Kidney (tissue), 14 donors: Measurements from ENCODE around the gene MMP10. TPM values are rescaled to one million over a fixed set of nuclear protein-coding genes. Genes with fewer than 3 reads are reported as not detected.

Experiments used
- DNase-seq, 5 donors: peaks; one replicate each; pipeline ENCODE4 v3.0.0-alpha.2; 2013 to 2020
- FAIRE-seq: peaks from 2 replicates; lab custom pipeline; 2012; peaks lifted over from hg19 to GRCh38; lab: Jason Lieb, UNC
- H3K27ac ChIP-seq, 2 donors: one replicate each; pipeline ENCODE4 v1.7.0; 2013; ENCODE audit warnings: low read depth in 2 of 2, low read length in 2 of 2, inconsistent platforms in 1 of 2
- H3K27me3 ChIP-seq: one replicate; pipeline ENCODE4 v1.7.1; 2013; ENCODE audit warnings: low read length, inconsistent platforms; ENCODE audit not compliant: control insufficient read depth, insufficient read depth
- H3K36me3 ChIP-seq, 3 donors: one replicate each; pipeline versions ENCODE4 v1.7.0 to v1.7.1; 2013; ENCODE audit warnings: low read length in 3 of 3, control low read depth in 1 of 3, inconsistent platforms in 1 of 3; ENCODE audit not compliant: insufficient read depth in 3 of 3, control insufficient read depth in 2 of 3
- H3K4me1 ChIP-seq, 3 donors: one replicate each; pipeline versions ENCODE4 v1.7.0 to v1.7.1; 2013; ENCODE audit warnings: low read length in 3 of 3, inconsistent platforms in 1 of 3, low read depth in 1 of 3; ENCODE audit not compliant: control insufficient read depth in 2 of 3, insufficient read depth in 2 of 3
- H3K4me3 ChIP-seq, 3 donors: one replicate each; pipeline versions ENCODE4 v1.7.0 to v1.8.1; 2013; ENCODE audit warnings: low read length in 3 of 3, control low read depth in 1 of 3, inconsistent platforms in 1 of 3
- H3K9ac ChIP-seq, 3 donors: one replicate each; pipeline versions ENCODE4 v1.7.0 to v1.7.1; 2013; ENCODE audit warnings: low read length in 3 of 3, control low read depth in 1 of 3, inconsistent platforms in 1 of 3
- H3K9me3 ChIP-seq, 3 donors: one replicate each; pipeline versions ENCODE4 v1.7.0 to v1.7.1; 2013; ENCODE audit warnings: low read length in 3 of 3, control low read depth in 1 of 3, inconsistent platforms in 1 of 3; ENCODE audit not compliant: control insufficient read depth in 2 of 3, insufficient read depth in 1 of 3
- CTCF ChIP-seq: IDR thresholded peaks from 3 replicates; pipeline ENCODE4 v1.5.1; 2012; ENCODE audit warnings: mild to moderate bottlenecking, moderate library complexity, borderline replicate concordance; ENCODE audit not compliant: insufficient read depth; ENCODE audit errors: extremely low read depth
- intact Hi-C: fragments of 100-400 bp; cut with DNase I; formaldehyde crosslinking; loops from one replicate; pipeline ENCODE4 v1.11.1; 2022
- polyA plus RNA-seq: library from polyadenylated mRNA; stranded (reverse); fragments of 350-450 nt; fragmentation: Illumina TruSeq; extraction: RNeasy Lipid Tissue Mini Kit (QIAGEN cat#74804); gene quantifications from one replicate; pipeline ENCODE4 v1.2.3, GENCODE V29; 2014; ENCODE audit warnings: low read depth, low replicate concordance; ENCODE audit not compliant: insufficient read depth
- total RNA-seq: library from RNA; stranded (reverse); fragmentation: NEBNext Ultra II Directional; extraction: Animal tissue kit (Norgen Biotek cat#: 25700); gene quantifications from one replicate; pipeline ENCODE4 v1.2.1, GENCODE V29; 2021
- donor health status: control.
- donor health status: control.
- donor health status: control.
- donor health status: control.
- donor health status: control.
- donor health status: DM: yes; HTN: yes; CAD: no.
- donor health status: Normal renal cell carcinoma (clear cell type).

Gene MMP10
- total and polyA plus RNA-seq, 2 donors from 2014 or later = 0.22 TPM; not detected in 1

- Histone ChIP-seq H3K27ac (no peak overlapping the region), H3K4me3 (no peak overlapping the region), H3K4me1 (no peaks in the 10 kb centered on the region), H3K27me3 (no peaks in the 10 kb centered on the region), H3K9ac (no peak overlapping the region), H3K36me3 (no peaks in the 10 kb centered on the region), H3K9me3 (no peaks in the 10 kb centered on the region)
- DNase-seq (no peak), FAIRE-seq (no peak)
- intact Hi-C loops = no loop called here
- no peak for TF ChIP-seq CTCF
These were observed 29.5 kb upstream of the MMP10 start for GRCh38 chr11:102809971-102810370.

- FAIRE-seq (no peak), DNase-seq (peak in 2 of 5 donors; percentile 17 to 32)
- no peak overlapping the region for H3K4me3 ChIP-seq
- TF ChIP-seq CTCF = no peak
- no peak overlapping the region for H3K9ac ChIP-seq
- intact Hi-C loops = no loop called here
- H3K27ac ChIP-seq = no peak overlapping the region
- no peaks in the 10 kb centered on the region for H3K27me3 ChIP-seq
- no peaks in the 10 kb centered on the region for H3K4me1 ChIP-seq
- no peaks in the 10 kb centered on the region for H3K9me3 ChIP-seq
- no peaks in the 10 kb centered on the region for H3K36me3 ChIP-seq
These were observed 27.5 kb upstream of the MMP10 start for GRCh38 chr11:102807921-102808320.

- Histone ChIP-seq H3K4me1 (no peaks in the 10 kb centered on the region), H3K9me3 (no peaks in the 10 kb centered on the region), H3K36me3 (no peaks in the 10 kb centered on the region), H3K4me3 (no peak overlapping the region), H3K27ac (no peak overlapping the region), H3K27me3 (no peaks in the 10 kb centered on the region), H3K9ac (no peak overlapping the region)
- FAIRE-seq (no peak), DNase-seq (no peak)
- TF ChIP-seq CTCF = no peak
- intact Hi-C loops = no loop called here
These were observed 25.9 kb upstream of the MMP10 start for GRCh38 chr11:102806296-102806695.

- no peaks in the 10 kb centered on the region for H3K36me3 ChIP-seq
- FAIRE-seq (no peak), DNase-seq (no peak)
- no peaks in the 10 kb centered on the region for H3K27me3 ChIP-seq
- intact Hi-C loops = no loop called here
- no peaks in the 10 kb centered on the region for H3K9me3 ChIP-seq
- no peak overlapping the region for H3K9ac ChIP-seq
- H3K4me3 ChIP-seq = no peak overlapping the region
- H3K4me1 ChIP-seq = no peaks in the 10 kb centered on the region
- no peak overlapping the region for H3K27ac ChIP-seq
- no peak for TF ChIP-seq CTCF
These were observed 21.9 kb upstream of the MMP10 start for GRCh38 chr11:102802341-102802740.
